HCT116 (cell line): ENCODE data around the gene CAT. TPM values are rescaled to one million over a fixed set of nuclear protein-coding genes. Genes with fewer than 3 reads are reported as not detected.

Experiments used
- ATAC-seq: fragments of 200-7000 bp; cut with Tn5 transposase; 2 replicates; pipeline ENCODE4 v1.9.1; 2020; ENCODE audit warnings: mild to moderate bottlenecking, moderate library complexity
- BruUV-seq: library from RNA; stranded (reverse); fragments of 400-500 nt; replicated peaks from 2 replicates; lab custom pipeline; 2021; lab: Mats Ljungman, UMichigan
- CTCF ChIA-PET: fragments of 300-600 bp; sonication (Branson Sonifier 250); formaldehyde crosslinking; loops from one replicate; lab custom pipeline; 2021; ENCODE audit warnings: antibody characterized with exemption; lab: Charles Lee
- POLR2A ChIA-PET: fragments of 300-600, 350-600 bp; sonication (Branson Sonifier 250); formaldehyde crosslinking; loops from one replicate; lab custom pipeline; 2021; ENCODE audit warnings: antibody characterized with exemption; lab: Charles Lee
- RAD21 ChIA-PET, 2 experiments: fragments of 300-600 bp; sonication (Branson Sonifier 250); formaldehyde crosslinking; loops; one replicate each; lab custom pipeline; 2023; ENCODE audit warnings: low total read pairs in 2 of 2; ENCODE audit not compliant: uncharacterized antibody in 2 of 2, unreplicated experiment in 2 of 2, low non-redundant PET in 1 of 2; lab: Charles Lee
- DNase-seq: peaks from one replicate; pipeline ENCODE4 v3.0.0-alpha.2; 2010; ENCODE audit warnings: low read depth, low spot score
- H2AFZ ChIP-seq: fragments of 200-600 bp; shearing (Covaris generic), sonication (generic); 2 replicates; pipeline ENCODE4 v1.6.1; 2017; ENCODE audit warnings: low read depth, mixed run types, mixed read lengths, antibody characterized with exemption, low read length; ENCODE audit not compliant: poor library complexity, severe bottlenecking
- H3K27ac ChIP-seq: 2 replicates; pipeline ENCODE4 v1.5.1; 2012; ENCODE audit warnings: low read depth, low read length
- H3K27me3 ChIP-seq: fragments of 200-600 bp; sonication (generic); 2 replicates; pipeline ENCODE4 v1.6.1; 2016; ENCODE audit warnings: mixed run types, low read length, mixed read lengths; ENCODE audit not compliant: insufficient read depth
- H3K36me3 ChIP-seq, 2 experiments: fragments of 200-500 bp in 1 of 2; fragments of 200-600 bp in 1 of 2; sonication (Bioruptor generic) in 1 of 2; sonication (generic) in 1 of 2; 2 replicates each; pipeline versions ENCODE4 v1.5.1 to v1.6.1; 2014 to 2016; ENCODE audit warnings: low read length in 2 of 2, inconsistent platforms in 1 of 2, mixed read lengths in 1 of 2, mixed run types in 1 of 2; ENCODE audit not compliant: insufficient read depth in 2 of 2, control insufficient read depth in 1 of 2
- H3K4me1 ChIP-seq, 2 experiments: fragments of 200-600 bp in 1 of 2; sonication (generic) in 1 of 2; 2 replicates each; pipeline versions ENCODE4 v1.5.1 to v1.6.1; 2012 to 2017; ENCODE audit warnings: low read length in 2 of 2, inconsistent platforms in 1 of 2, mild to moderate bottlenecking in 1 of 2, mixed read lengths in 1 of 2, mixed run types in 1 of 2, moderate library complexity in 1 of 2; ENCODE audit not compliant: insufficient read depth in 2 of 2, control insufficient read depth in 1 of 2
- H3K4me2 ChIP-seq: fragments of 200-600 bp; sonication (generic); 2 replicates; pipeline ENCODE4 v1.6.1; 2017; ENCODE audit warnings: mixed run types, low read length, mixed read lengths
- H3K4me3 ChIP-seq, 2 experiments: fragments of 200-600 bp in 1 of 2; sonication (generic) in 1 of 2; replicated peaks in 1 of 2; 2 replicates each; pipeline ENCODE4 v1.5.1; 2011 to 2016; ENCODE audit warnings: low read length in 2 of 2, control low read depth in 1 of 2, low read depth in 1 of 2, mild to moderate bottlenecking in 1 of 2, mixed read lengths in 1 of 2, mixed run types in 1 of 2
- H3K79me2 ChIP-seq: fragments of 200-600 bp; sonication (generic); 2 replicates; pipeline ENCODE4 v1.6.1; 2017; ENCODE audit warnings: mild to moderate bottlenecking, mixed run types, low read length, moderate library complexity, mixed read lengths; ENCODE audit not compliant: insufficient read depth
- H3K9ac ChIP-seq: fragments of 200-600 bp; sonication (generic); 2 replicates; pipeline ENCODE4 v1.6.1; 2016; ENCODE audit warnings: low read length, mixed read lengths
- H3K9me2 ChIP-seq: fragments of 200-600 bp; sonication (generic), shearing (Covaris generic); 2 replicates; pipeline ENCODE4 v1.6.1; 2017; ENCODE audit warnings: mixed run types, mild to moderate bottlenecking, moderate library complexity; ENCODE audit not compliant: insufficient read depth
- H3K9me3 ChIP-seq, 2 experiments: fragments of 200-500 bp in 1 of 2; fragments of 200-600 bp in 1 of 2; sonication (Bioruptor generic) in 1 of 2; sonication (generic) in 1 of 2; 2 replicates each; pipeline ENCODE4 v1.6.1; 2014 to 2017; ENCODE audit warnings: low read length in 2 of 2, mixed read lengths in 2 of 2, inconsistent platforms in 1 of 2, low read depth in 1 of 2, mild to moderate bottlenecking in 1 of 2, mixed run types in 1 of 2, moderate library complexity in 1 of 2; ENCODE audit not compliant: control insufficient read depth in 1 of 2, insufficient read depth in 1 of 2
- H4K20me1 ChIP-seq: fragments of 200-600 bp; sonication (generic), shearing (Covaris generic); 2 replicates; pipeline ENCODE4 v1.6.1; 2017; ENCODE audit warnings: mixed run types, mild to moderate bottlenecking, moderate library complexity; ENCODE audit not compliant: insufficient read depth
- CEBPB ChIP-seq: IDR thresholded peaks from 2 replicates; pipeline ENCODE4 v1.6.1; 2012; ENCODE audit warnings: low read depth
- EZH2 ChIP-seq: fragments of 200-600 bp; sonication (generic); IDR thresholded peaks from 2 replicates; pipeline ENCODE4 v1.6.1; 2017; ENCODE audit warnings: antibody characterized with exemption, mixed run types
- RAD21 ChIP-seq: IDR thresholded peaks from 2 replicates; pipeline ENCODE4 v1.6.1; 2012; ENCODE audit warnings: low read depth, mild to moderate bottlenecking
- REST ChIP-seq: IDR thresholded peaks from 2 replicates; pipeline ENCODE4 v1.6.1; 2012; ENCODE audit warnings: low read depth
- SP1 ChIP-seq: IDR thresholded peaks from 2 replicates; pipeline ENCODE4 v1.6.1; 2012; ENCODE audit warnings: low read depth
- SRF ChIP-seq: IDR thresholded peaks from 2 replicates; pipeline ENCODE4 v1.6.1; 2012; ENCODE audit warnings: low read depth
- YY1 ChIP-seq: IDR thresholded peaks from 2 replicates; pipeline ENCODE4 v1.6.1; 2011; ENCODE audit warnings: low read length, low read depth, moderate library complexity, mild to moderate bottlenecking; ENCODE audit not compliant: insufficient replicate concordance; ENCODE audit errors: extremely low read depth
- intact Hi-C: fragments of 100-400 bp; cut with micrococcal nuclease; formaldehyde crosslinking; loops from 2 replicates; pipeline ENCODE4 v1.10.0; 2022
- total RNA-seq: library from RNA; stranded (reverse); gene quantifications from one replicate; pipeline ENCODE4 v1.2.1, GENCODE V29; 2021; ENCODE audit not compliant: unreplicated experiment

CAT gene
- total RNA-seq, 1 experiment from 2014 or later: 50.9 TPM

- ChIA-PET POLR2A (interaction anchor here (0.9 kb wide), 1 partner anchor 11 kb away, joined by 3 read pairs; the partner anchor contains the start of gene CAT), CTCF (no interaction called here), RAD21 (no interaction called here)
- no peaks in the 10 kb centered on the region for H3K9me2 ChIP-seq
- H3K4me3 ChIP-seq: no peak overlapping the region
- no peaks in the 10 kb centered on the region for H3K36me3 ChIP-seq
- no peaks in the 10 kb centered on the region for H3K79me2 ChIP-seq
- H3K4me1 ChIP-seq: peaks cover 0 to 4% of the 10 kb centered on the region in 2 experiments; a peak in 1 of 4 replicates
- TF ChIP-seq YY1: no peak
- TF ChIP-seq REST: no peak
- no peak for TF ChIP-seq SRF
- no peak for TF ChIP-seq RAD21
- TF ChIP-seq SP1: no peak
- TF ChIP-seq EZH2: no peak
- TF ChIP-seq CEBPB: no peak
- TF ChIP-seq, all 23 proteins: peak for 0
- DNase-seq (no peak), ATAC-seq (no peak)
- BruUV-seq: no TSS peak
- Histone ChIP-seq H2AFZ (peak overlapping the region; percentile 17), H4K20me1 (no peaks in the 10 kb centered on the region), H3K9me3 (no peaks in the 10 kb centered on the region), H3K27me3 (no peaks in the 10 kb centered on the region), H3K27ac (no peak overlapping the region), H3K4me2 (0 out of 2 replicates have a peak overlapping the region, but pooled peaks have one; percentile 7), H3K9ac (no peak overlapping the region)
- intact Hi-C loops: no loop called here
Observed at GRCh38 chr11:34427186-34427805, 11.4 kb upstream of the CAT start.
